Neuronal stem cell (in vitro differentiated cells): Measurements from ENCODE around the gene TSHZ2.

Experiments
- DNase-seq: peaks from one replicate; pipeline ENCODE4 v3.0.0-alpha.2; 2013; ENCODE audit warnings: low spot score
- H2AFZ ChIP-seq: one replicate; pipeline ENCODE4 v1.6.1; 2013; ENCODE audit warnings: mild to moderate bottlenecking, low read length, inconsistent platforms
- H2AK5ac ChIP-seq: 2 replicates; pipeline ENCODE4 v1.6.1; 2013; ENCODE audit warnings: low read depth, mild to moderate bottlenecking, inconsistent platforms, low read length, moderate library complexity, mixed read lengths
- H2BK120ac ChIP-seq: 2 replicates; pipeline ENCODE4 v1.6.1; 2013; ENCODE audit warnings: low read depth, mild to moderate bottlenecking, inconsistent platforms, low read length, moderate library complexity, mixed read lengths
- H2BK12ac ChIP-seq: one replicate; pipeline ENCODE4 v1.6.1; 2013; ENCODE audit warnings: low read length, inconsistent platforms
- H2BK15ac ChIP-seq: 2 replicates; pipeline ENCODE4 v1.6.1; 2013; ENCODE audit warnings: mild to moderate bottlenecking, low read length, inconsistent platforms, mixed read lengths
- H2BK5ac ChIP-seq: one replicate; pipeline ENCODE4 v1.6.1; 2013; ENCODE audit warnings: inconsistent platforms, mild to moderate bottlenecking, low read length, moderate library complexity
- H3K14ac ChIP-seq: one replicate; pipeline ENCODE4 v1.6.1; 2013; ENCODE audit warnings: low read length, inconsistent platforms
- H3K18ac ChIP-seq: 2 replicates; pipeline ENCODE4 v1.6.1; 2013; ENCODE audit warnings: low read length, inconsistent platforms
- H3K23ac ChIP-seq: 2 replicates; pipeline ENCODE4 v1.6.1; 2013; ENCODE audit warnings: low read depth, mild to moderate bottlenecking, mixed read lengths, low read length, inconsistent platforms; ENCODE audit not compliant: poor library complexity
- H3K27ac ChIP-seq: replicated peaks from 3 replicates; pipeline ENCODE4 v1.5.1; 2013; ENCODE audit warnings: low read length, inconsistent platforms
- H3K27me3 ChIP-seq, 3 experiments: 2 replicates each; pipeline ENCODE4 v1.6.1; 2013; ENCODE audit warnings: low read length in 3 of 3, mild to moderate bottlenecking in 2 of 3, inconsistent platforms in 1 of 3, low read depth in 1 of 3, mixed read lengths in 1 of 3, moderate library complexity in 1 of 3; ENCODE audit not compliant: control insufficient read depth in 3 of 3, insufficient read depth in 3 of 3
- H3K36me3 ChIP-seq, 2 donors: replicated peaks in 1 of 2; 2 replicates each; pipeline ENCODE4 v1.6.1; 2013; ENCODE audit warnings: low read length in 2 of 2; ENCODE audit not compliant: control insufficient read depth in 2 of 2, insufficient read depth in 2 of 2
- H3K4ac ChIP-seq: 2 replicates; pipeline ENCODE4 v1.6.1; 2013; ENCODE audit warnings: inconsistent platforms, mild to moderate bottlenecking, low read length, moderate library complexity
- H3K4me1 ChIP-seq, 2 donors: 1 replicate in 1 of 2; 2 replicates in 1 of 2; pipeline ENCODE4 v1.6.1; 2013; ENCODE audit warnings: low read length in 2 of 2, low read depth in 1 of 2; ENCODE audit not compliant: control insufficient read depth in 2 of 2, insufficient read depth in 1 of 2
- H3K4me2 ChIP-seq: one replicate; pipeline ENCODE4 v1.6.1; 2013; ENCODE audit warnings: mild to moderate bottlenecking, low read length, inconsistent platforms; ENCODE audit not compliant: insufficient read depth, poor library complexity, severe bottlenecking
- H3K4me3 ChIP-seq, 2 donors: 2 replicates each; pipeline ENCODE4 v1.5.1; 2013; ENCODE audit warnings: low read length in 2 of 2, mild to moderate bottlenecking in 2 of 2, inconsistent platforms in 1 of 2, moderate library complexity in 1 of 2
- H3K79me1 ChIP-seq: one replicate; pipeline ENCODE4 v1.6.1; 2013; ENCODE audit warnings: low read depth, mild to moderate bottlenecking, inconsistent platforms, low read length, moderate library complexity
- H3K9ac ChIP-seq: one replicate; pipeline ENCODE4 v1.6.1; 2013; ENCODE audit warnings: mild to moderate bottlenecking, low read depth, low read length, inconsistent platforms; ENCODE audit not compliant: poor library complexity
- H3K9me3 ChIP-seq, 2 donors: replicated peaks in 1 of 2; 2 replicates each; pipeline versions ENCODE3 to v1.6.1; 2013; ENCODE audit warnings: low read length in 2 of 2, mild to moderate bottlenecking in 2 of 2, inconsistent platforms in 1 of 2, low read depth in 1 of 2, mixed read lengths in 1 of 2, moderate library complexity in 1 of 2; ENCODE audit not compliant: control insufficient read depth in 2 of 2, insufficient read depth in 1 of 2
- H4K8ac ChIP-seq: one replicate; pipeline ENCODE4 v1.6.1; 2013; ENCODE audit warnings: low read depth, mild to moderate bottlenecking, inconsistent platforms, low read length, moderate library complexity
- H4K91ac ChIP-seq: one replicate; pipeline ENCODE4 v1.6.1; 2013; ENCODE audit warnings: low read length, low read depth, mild to moderate bottlenecking, inconsistent platforms; ENCODE audit not compliant: poor library complexity
- WGBS, 2 donors: extraction: QIAGEN DNeasy Blood & Tissue Kit; methylation state at CpG; one replicate each; pipeline ENCODE4 v1.1.7; 2013; ENCODE audit warnings: missing lambda C conversion rate in 2 of 2, mixed read lengths in 1 of 2; ENCODE audit not compliant: insufficient read length in 2 of 2, insufficient replicate concordance in 1 of 2; ENCODE audit errors: extremely low coverage in 2 of 2; 5-methylcytosine and 5-hydroxymethylcytosine counted together

TSHZ2 gene

GRCh38 chr20:53055367-53056067, 83.4 kb downstream of the TSHZ2 start:
- no peaks in the 10 kb centered on the region for H3K4me1 ChIP-seq
- no peak overlapping the region for H2BK15ac ChIP-seq
- H2BK120ac ChIP-seq: no peak overlapping the region
- no peak overlapping the region for H2BK12ac ChIP-seq
- no peak overlapping the region for H3K18ac ChIP-seq
- H3K23ac ChIP-seq: no peak overlapping the region
- H3K4me2 ChIP-seq: no peak overlapping the region
- no peak overlapping the region for H2BK5ac ChIP-seq
- H4K91ac ChIP-seq: no peak overlapping the region
- DNase-seq: no peak
- no peak overlapping the region for H3K4ac ChIP-seq
- no peak overlapping the region for H2AK5ac ChIP-seq
- no peaks in the 10 kb centered on the region for H3K79me1 ChIP-seq
- no peak overlapping the region for H4K8ac ChIP-seq
- H3K27ac ChIP-seq: no peak overlapping the region
- no CpG with 5 or more reads among the region's 1 CpG for WGBS, 2 donors
- peaks cover 0 to 2% of the 10 kb centered on the region in 2 donors for H3K9me3 ChIP-seq
- no peak overlapping the region for H3K9ac ChIP-seq
- no peak overlapping the region for H2AFZ ChIP-seq
- H3K36me3 ChIP-seq: peaks cover 0 to 2% of the 10 kb centered on the region in 2 donors
- H3K27me3 ChIP-seq: no peaks in the 10 kb centered on the region
- no peak overlapping the region for H3K14ac ChIP-seq
- no peak overlapping the region for H3K4me3 ChIP-seq

DNA sequence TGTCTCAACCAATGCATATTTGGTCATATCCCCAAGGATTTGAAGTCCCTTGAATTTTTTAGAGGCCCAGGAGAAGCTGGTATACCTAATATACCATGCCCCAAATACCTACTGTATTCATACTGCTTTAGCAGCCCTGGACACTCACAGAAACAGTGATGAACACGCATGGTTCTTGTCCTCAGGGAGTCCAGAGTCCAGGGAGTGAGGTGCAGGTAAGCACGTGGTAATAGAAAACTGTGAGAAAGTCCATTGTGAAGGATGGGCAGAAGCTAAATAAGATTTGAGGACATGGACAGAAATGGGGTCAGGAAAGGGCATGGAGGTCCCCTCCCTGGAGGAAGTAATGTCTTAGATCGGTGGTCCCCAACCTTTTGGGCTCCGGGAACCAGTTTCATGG, 85.4 kb downstream of the TSHZ2 start:
- Histone ChIP-seq H3K27ac (no peak overlapping the region), H3K23ac (no peak overlapping the region), H3K27me3 (no peaks in the 10 kb centered on the region), H3K4me1 (no peaks in the 10 kb centered on the region), H3K4ac (no peak overlapping the region), H2BK5ac (no peak overlapping the region), H4K8ac (no peak overlapping the region), H3K9me3 (peaks cover 0 to 2% of the 10 kb centered on the region in 2 donors), H3K36me3 (peaks cover 0 to 2% of the 10 kb centered on the region in 2 donors), H3K79me1 (no peaks in the 10 kb centered on the region), H3K9ac (no peak overlapping the region), H3K4me3 (no peak overlapping the region), H3K18ac (no peak overlapping the region), H2AK5ac (no peak overlapping the region), H3K14ac (no peak overlapping the region), H2AFZ (no peak overlapping the region), H4K91ac (no peak overlapping the region), H3K4me2 (no peak overlapping the region), H2BK15ac (no peak overlapping the region), H2BK120ac (no peak overlapping the region), H2BK12ac (no peak overlapping the region)
- DNase-seq: no peak
- WGBS, 2 donors: no CpG with 5 or more reads among the region's 4 CpGs

- Histone ChIP-seq H3K18ac (no peak overlapping the region), H2BK120ac (no peak overlapping the region), H3K14ac (no peak overlapping the region), H2BK12ac (no peak overlapping the region), H2AK5ac (no peak overlapping the region), H3K23ac (no peak overlapping the region), H3K9ac (no peak overlapping the region), H3K4me2 (no peak overlapping the region), H3K4me3 (no peak overlapping the region), H2BK5ac (no peak overlapping the region), H3K27me3 (no peaks in the 10 kb centered on the region), H3K36me3 (peaks cover 0 to 2% of the 10 kb centered on the region in 2 donors), H4K8ac (no peak overlapping the region), H3K4ac (no peak overlapping the region), H2BK15ac (no peak overlapping the region), H3K79me1 (no peaks in the 10 kb centered on the region), H3K27ac (no peak overlapping the region), H3K9me3 (peaks cover 0 to 2% of the 10 kb centered on the region in 2 donors), H2AFZ (no peak overlapping the region), H3K4me1 (no peaks in the 10 kb centered on the region), H4K91ac (no peak overlapping the region)
- no CpG with 5 or more reads among the region's 5 CpGs for WGBS, 2 donors
- DNase-seq: no peak
Measured at GRCh38 chr20:53059848-53060247, 87.7 kb downstream of the TSHZ2 start.

- Histone ChIP-seq H4K91ac (no peak overlapping the region), H3K9ac (no peak overlapping the region), H3K4ac (no peak overlapping the region), H2BK5ac (no peak overlapping the region), H2BK120ac (no peak overlapping the region), H2BK15ac (no peak overlapping the region), H3K14ac (no peak overlapping the region), H3K18ac (no peak overlapping the region), H2BK12ac (no peak overlapping the region), H3K79me1 (no peaks in the 10 kb centered on the region), H2AK5ac (no peak overlapping the region), H3K4me3 (no peak overlapping the region), H3K9me3 (peaks cover 0 to 3% of the 10 kb centered on the region in 2 donors), H3K4me1 (no peaks in the 10 kb centered on the region), H2AFZ (no peak overlapping the region), H3K23ac (no peak overlapping the region), H4K8ac (no peak overlapping the region), H3K4me2 (no peak overlapping the region), H3K36me3 (peaks cover 0 to 2% of the 10 kb centered on the region in 2 donors), H3K27me3 (no peaks in the 10 kb centered on the region), H3K27ac (no peak overlapping the region)
- WGBS, 2 donors: no CpG with 5 or more reads among the region's 2 CpGs
- no peak for DNase-seq
Measured at GRCh38 chr20:53061192-53062108, 89.3 kb downstream of the TSHZ2 start.
